ENCODE results near the gene HS3ST4. TPM values are rescaled to one million over a fixed set of nuclear protein-coding genes. Genes with fewer than 3 reads are reported as not detected.

The HS3ST4 gene
- total RNA-seq, 4 donors from 2014 or later: 0.49 to 1.4 (median 0.64) TPM; not detected in 1

DNA sequence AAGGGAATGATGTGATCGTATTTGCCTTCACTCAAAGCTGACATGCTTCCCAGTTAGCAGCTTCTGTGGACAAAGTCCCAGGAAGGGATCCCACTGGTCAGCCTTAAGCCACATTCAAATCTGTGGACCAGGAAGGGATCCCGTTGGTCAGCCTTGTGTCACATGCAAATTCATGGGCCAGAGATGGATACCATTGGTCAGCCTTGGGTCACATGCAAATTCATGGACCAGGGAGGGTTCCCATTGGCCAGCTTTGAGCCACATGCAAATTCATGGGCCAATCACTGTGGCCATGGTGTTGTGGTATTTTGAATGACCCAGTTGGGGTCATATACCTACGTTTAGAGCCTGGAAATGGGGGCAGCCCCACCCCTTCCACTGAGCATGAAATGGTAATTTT, 201.6 kb downstream of the HS3ST4 start:
- no peaks in the 10 kb centered on the region for H3K36me3 ChIP-seq
- H3K27ac ChIP-seq: no peak overlapping the region
- no peak for TF ChIP-seq EP300 (IDR thresholded peaks at IDR 0.05)
- TF ChIP-seq, protein P1, sequence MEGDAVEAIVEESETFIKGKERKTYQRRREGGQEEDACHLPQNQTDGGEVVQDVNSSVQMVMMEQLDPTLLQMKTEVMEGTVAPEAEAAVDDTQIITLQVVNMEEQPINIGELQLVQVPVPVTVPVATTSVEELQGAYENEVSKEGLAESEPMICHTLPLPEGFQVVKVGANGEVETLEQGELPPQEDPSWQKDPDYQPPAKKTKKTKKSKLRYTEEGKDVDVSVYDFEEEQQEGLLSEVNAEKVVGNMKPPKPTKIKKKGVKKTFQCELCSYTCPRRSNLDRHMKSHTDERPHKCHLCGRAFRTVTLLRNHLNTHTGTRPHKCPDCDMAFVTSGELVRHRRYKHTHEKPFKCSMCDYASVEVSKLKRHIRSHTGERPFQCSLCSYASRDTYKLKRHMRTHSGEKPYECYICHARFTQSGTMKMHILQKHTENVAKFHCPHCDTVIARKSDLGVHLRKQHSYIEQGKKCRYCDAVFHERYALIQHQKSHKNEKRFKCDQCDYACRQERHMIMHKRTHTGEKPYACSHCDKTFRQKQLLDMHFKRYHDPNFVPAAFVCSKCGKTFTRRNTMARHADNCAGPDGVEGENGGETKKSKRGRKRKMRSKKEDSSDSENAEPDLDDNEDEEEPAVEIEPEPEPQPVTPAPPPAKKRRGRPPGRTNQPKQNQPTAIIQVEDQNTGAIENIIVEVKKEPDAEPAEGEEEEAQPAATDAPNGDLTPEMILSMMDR (IDR thresholded peaks at IDR 0.05): no peak
- no peak for TF ChIP-seq POLR2A (IDR thresholded peaks at IDR 0.05)
- no peak for TF ChIP-seq POLR2AphosphoS5 (IDR thresholded peaks at IDR 0.05)
- no peak overlapping the region for H3K4me3 ChIP-seq
- H3K9me3 ChIP-seq: no peaks in the 10 kb centered on the region
- H3K4me1 ChIP-seq: no peaks in the 10 kb centered on the region
- no peaks in the 10 kb centered on the region for H3K27me3 ChIP-seq
- WGBS: 65% methylated on average over 2 of the region's 3 CpGs
- DNase-seq (ENCODE audit: low spot score in 2 of 2): no peak

DNA sequence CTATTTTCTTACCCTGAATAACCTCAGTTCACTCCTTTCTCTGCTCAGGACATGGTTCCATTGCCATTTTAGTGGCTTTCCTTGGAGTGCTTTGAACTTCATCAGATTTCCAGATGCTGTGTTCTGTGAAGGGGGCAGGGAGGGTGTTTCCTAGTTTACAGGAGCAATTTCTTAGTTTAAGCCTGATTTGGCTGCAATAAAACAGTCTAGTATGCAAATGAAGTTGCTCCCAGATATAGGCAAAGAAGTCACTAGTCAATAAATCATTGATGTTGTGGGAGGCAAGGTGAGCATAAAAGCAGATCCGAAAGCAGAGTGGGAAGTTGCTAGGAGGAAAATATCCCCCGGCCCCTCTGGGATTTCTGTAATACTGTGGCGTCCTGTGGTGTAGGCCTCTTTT, 202.3 kb downstream of the HS3ST4 start:
- Histone ChIP-seq H3K27me3 (no peaks in the 10 kb centered on the region), H3K36me3 (no peaks in the 10 kb centered on the region), H3K4me3 (no peak overlapping the region), H3K9me3 (no peaks in the 10 kb centered on the region), H3K4me1 (no peaks in the 10 kb centered on the region), H3K27ac (no peak overlapping the region)
- TF ChIP-seq POLR2AphosphoS5 (IDR thresholded peaks at IDR 0.05): no peak
- TF ChIP-seq, protein P1 (IDR thresholded peaks at IDR 0.05): no peak
- TF ChIP-seq POLR2A (IDR thresholded peaks at IDR 0.05): no peak
- WGBS: 65% methylated on average over 3 of the region's 3 CpGs
- DNase-seq (ENCODE audit: low spot score in 2 of 2): no peak

DNA sequence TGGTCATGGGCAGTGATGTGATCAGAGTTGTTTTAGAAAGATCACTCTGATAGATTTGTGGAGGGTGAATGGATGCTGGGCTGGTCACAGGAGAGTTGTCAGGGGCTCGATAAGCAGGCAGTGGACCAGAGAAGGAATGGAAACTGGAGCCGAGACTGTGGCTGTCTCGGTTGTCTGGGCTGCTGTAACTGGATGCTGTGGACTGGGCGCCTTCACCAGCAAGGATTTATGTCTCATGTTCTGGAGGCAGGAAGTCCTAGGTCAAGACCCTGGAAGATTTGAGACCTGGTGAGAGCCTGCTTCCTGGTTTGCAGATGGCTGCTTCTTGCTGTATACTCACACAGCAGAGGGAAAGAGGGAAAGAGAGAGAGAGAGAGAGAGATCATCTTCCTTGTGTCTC, 203.6 kb downstream of the HS3ST4 start:
- Histone ChIP-seq H3K9me3 (no peaks in the 10 kb centered on the region), H3K27me3 (no peaks in the 10 kb centered on the region), H3K27ac (no peak overlapping the region), H3K4me1 (no peaks in the 10 kb centered on the region), H3K4me3 (no peak overlapping the region), H3K36me3 (no peaks in the 10 kb centered on the region)
- no peak for DNase-seq (ENCODE audit: low spot score in 2 of 2)
- 43% methylated on average over 4 of the region's 4 CpGs for WGBS
- TF ChIP-seq, protein P1 (IDR thresholded peaks at IDR 0.05): no peak
- no peak for TF ChIP-seq POLR2AphosphoS5 (IDR thresholded peaks at IDR 0.05)
- TF ChIP-seq EP300 (IDR thresholded peaks at IDR 0.05): no peak
- TF ChIP-seq POLR2A (IDR thresholded peaks at IDR 0.05): no peak

DNA sequence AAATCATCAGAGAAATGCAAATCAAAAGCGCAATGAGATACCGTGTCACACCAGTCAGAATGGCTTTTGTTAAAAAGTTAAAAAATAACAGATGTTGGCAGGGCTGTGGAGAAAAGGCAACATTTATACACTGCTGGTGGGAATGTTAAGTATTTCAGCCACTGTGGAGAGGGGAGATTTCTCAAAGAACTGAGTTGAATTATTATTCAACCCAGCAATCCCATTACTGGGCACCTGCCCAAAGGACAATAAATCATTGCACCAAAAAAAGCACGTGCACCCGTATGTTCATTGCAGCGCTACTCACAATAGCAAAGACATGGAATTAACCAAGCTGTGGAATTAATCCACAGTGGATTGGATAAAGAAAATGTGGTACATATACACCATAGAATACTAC, 204.7 kb downstream of the HS3ST4 start:
- 26% methylated on average over 5 of the region's 5 CpGs for WGBS
- Histone ChIP-seq H3K9me3 (no peaks in the 10 kb centered on the region), H3K4me3 (no peak overlapping the region), H3K36me3 (no peaks in the 10 kb centered on the region), H3K4me1 (no peaks in the 10 kb centered on the region), H3K27me3 (no peaks in the 10 kb centered on the region), H3K27ac (no peak overlapping the region)
- TF ChIP-seq EP300 (IDR thresholded peaks at IDR 0.05) (no peak), POLR2AphosphoS5 (IDR thresholded peaks at IDR 0.05) (no peak), POLR2A (IDR thresholded peaks at IDR 0.05) (no peak)
- TF ChIP-seq, protein P1 (IDR thresholded peaks at IDR 0.05): no peak
- DNase-seq (ENCODE audit: low spot score in 2 of 2): no peak

DNA sequence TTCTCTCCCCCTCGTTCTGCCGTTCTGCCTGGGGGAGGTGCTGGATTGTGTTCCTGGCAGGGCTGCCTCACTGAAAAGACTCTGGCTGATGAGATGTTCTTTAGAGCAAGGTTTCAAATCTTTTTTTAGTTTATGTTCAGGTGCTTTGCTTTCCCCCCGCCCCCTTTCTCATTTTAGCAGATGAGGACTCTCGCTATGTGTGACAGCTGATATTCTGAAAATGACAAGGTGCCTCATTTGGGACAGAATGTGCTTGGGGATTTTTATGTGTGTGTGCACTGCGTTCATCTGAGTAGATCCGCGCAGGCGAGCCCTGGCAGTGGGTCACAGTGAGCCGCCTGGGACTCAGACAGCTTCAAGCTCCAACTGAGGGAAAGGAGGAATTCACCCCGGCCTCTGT, 205.9 kb downstream of the HS3ST4 start:
- Histone ChIP-seq H3K27me3 (no peaks in the 10 kb centered on the region), H3K4me3 (no peak overlapping the region), H3K9me3 (no peaks in the 10 kb centered on the region), H3K4me1 (no peaks in the 10 kb centered on the region), H3K36me3 (no peaks in the 10 kb centered on the region), H3K27ac (no peak overlapping the region)
- DNase-seq (ENCODE audit: low spot score in 2 of 2): no peak
- 49% methylated on average over 10 of the region's 10 CpGs for WGBS
- TF ChIP-seq EP300 (IDR thresholded peaks at IDR 0.05) (no peak), POLR2A (IDR thresholded peaks at IDR 0.05) (no peak), POLR2AphosphoS5 (IDR thresholded peaks at IDR 0.05) (no peak)
- TF ChIP-seq, protein P1 (IDR thresholded peaks at IDR 0.05): no peak

Data from suprapubic skin (tissue), 4 donors.